GM23248 (cell line): ENCODE results near the gene ZNF469. TPM values are rescaled to one million over a fixed set of nuclear protein-coding genes. Genes with fewer than 3 reads are reported as not detected.

Experiments
- DNase-seq: peaks from one replicate; pipeline ENCODE4 v3.0.0-alpha.2; 2015
- H2AFZ ChIP-seq: fragments of 200-600 bp; sonication (generic); 2 replicates; pipeline ENCODE4 v1.6.1; 2016; ENCODE audit warnings: antibody characterized with exemption
- H3F3A ChIP-seq: fragments of 200-600 bp; sonication (generic); 2 replicates; pipeline ENCODE4 v1.6.1; 2016; ENCODE audit warnings: mild to moderate bottlenecking, antibody characterized with exemption, mixed run types; ENCODE audit not compliant: insufficient read depth
- H3K27ac ChIP-seq: fragments of 200-600 bp; sonication (generic); 2 replicates; pipeline ENCODE4 v1.5.1; 2016; ENCODE audit warnings: mild to moderate bottlenecking
- H3K27me3 ChIP-seq: fragments of 200-600 bp; sonication (generic); replicated peaks from 2 replicates; pipeline ENCODE4 v1.6.1; 2016; ENCODE audit warnings: mild to moderate bottlenecking; ENCODE audit not compliant: insufficient read depth
- H3K36me3 ChIP-seq: fragments of 200-600 bp; sonication (generic); 2 replicates; pipeline ENCODE4 v1.6.1; 2016; ENCODE audit warnings: low read depth, mild to moderate bottlenecking
- H3K4me1 ChIP-seq: fragments of 200-600 bp; sonication (generic); 2 replicates; pipeline ENCODE4 v1.6.1; 2016; ENCODE audit warnings: mild to moderate bottlenecking; ENCODE audit not compliant: insufficient read depth
- H3K4me2 ChIP-seq: fragments of 200-600 bp; sonication (generic); one replicate; pipeline ENCODE4 v1.6.1; 2016; ENCODE audit warnings: mild to moderate bottlenecking; ENCODE audit not compliant: unreplicated experiment
- H3K4me3 ChIP-seq: fragments of 200-600 bp; sonication (generic); 2 replicates; pipeline ENCODE4 v1.5.1; 2016; ENCODE audit warnings: mild to moderate bottlenecking
- H3K79me2 ChIP-seq: fragments of 200-600 bp; sonication (generic); 2 replicates; pipeline ENCODE4 v1.6.1; 2016; ENCODE audit warnings: mild to moderate bottlenecking; ENCODE audit not compliant: insufficient read depth
- H3K9ac ChIP-seq: fragments of 200-600 bp; sonication (generic); 2 replicates; pipeline ENCODE4 v1.6.1; 2016; ENCODE audit warnings: mild to moderate bottlenecking
- H3K9me2 ChIP-seq: fragments of 200-600 bp; sonication (generic); 2 replicates; pipeline ENCODE4 v1.6.1; 2016; ENCODE audit warnings: mixed run types, mild to moderate bottlenecking, moderate library complexity; ENCODE audit not compliant: insufficient read depth
- H3K9me3 ChIP-seq: fragments of 200-600 bp; sonication (generic); one replicate; pipeline ENCODE4 v1.6.1; 2017; ENCODE audit warnings: low read depth
- H4K20me1 ChIP-seq: fragments of 200-600 bp; sonication (generic); 2 replicates; pipeline ENCODE4 v1.6.0; 2016; ENCODE audit not compliant: insufficient read depth
- EZH2 ChIP-seq: fragments of 200-600 bp; sonication (generic); IDR thresholded peaks from 2 replicates; pipeline ENCODE4 v1.6.1; 2018; ENCODE audit warnings: antibody characterized with exemption, mild to moderate bottlenecking; ENCODE audit not compliant: insufficient read depth, poor library complexity, severe bottlenecking
- EZH2phosphoT487 ChIP-seq: fragments of 200-600 bp; sonication (generic); IDR thresholded peaks from 2 replicates; pipeline ENCODE4 v1.6.1; 2018; ENCODE audit warnings: antibody characterized with exemption, moderate library complexity, mild to moderate bottlenecking, low read depth; ENCODE audit not compliant: insufficient read depth
- WGBS, 2 experiments: methylation state at CpG; one replicate each; pipeline ENCODE4 v1.1.6; 2015 to 2017; ENCODE audit warnings: low lambda C conversion rate in 2 of 2, low coverage in 1 of 2; ENCODE audit errors: missing lambda C conversion rate in 2 of 2; 5-methylcytosine and 5-hydroxymethylcytosine counted together
- in situ Hi-C: fragments of 300-500 bp; cut with MboI; formaldehyde crosslinking; loops from 2 replicates; pipeline ENCODE4 v1.15.0; 2020
- polyA plus RNA-seq: library from polyadenylated mRNA; unstranded; fragments of >200 nt; fragmentation: Nextera tagmentation; extraction: Ambion mirVana; gene quantifications from 2 replicates; pipeline ENCODE4 v1.2.1, GENCODE V29; 2016
- total RNA-seq: library from RNA; depleted of rRNA; stranded (reverse); fragments of >200 nt; shearing (Covaris generic); gene quantifications from 2 replicates; pipeline ENCODE4 v1.2.3, GENCODE V29; 2014

ZNF469 gene
- total and polyA plus RNA-seq, 2 experiments from 2014 or later, result 0.65 to 2.6 TPM

- Histone ChIP-seq H3K27ac (no peak overlapping the region), H3K27me3 (no peaks in the 10 kb centered on the region), H3K4me3 (no peak overlapping the region), H3K4me2 (no peak overlapping the region), H3K79me2 (no peaks in the 10 kb centered on the region), H2AFZ (no peak overlapping the region), H3F3A (no peaks in the 10 kb centered on the region), H4K20me1 (no peaks in the 10 kb centered on the region), H3K9me2 (no peaks in the 10 kb centered on the region), H3K9ac (no peak overlapping the region), H3K4me1 (no peaks in the 10 kb centered on the region), H3K36me3 (no peaks in the 10 kb centered on the region), H3K9me3 (no peaks in the 10 kb centered on the region)
- TF ChIP-seq EZH2phosphoT487, result no peak
- TF ChIP-seq EZH2, result no peak
- WGBS, 2 experiments, result 82 to 89% methylated on average over 15 of the region's 15 CpGs
- in situ Hi-C loops, result no loop called here
- DNase-seq, result no peak
These were observed 26.5 kb upstream of the ZNF469 start for GRCh38 chr16:88356124-88356726.

GRCh38 chr16:88356727-88357199 is 26.0 kb upstream of the ZNF469 start:
- Histone ChIP-seq H4K20me1 (no peaks in the 10 kb centered on the region), H3K79me2 (no peaks in the 10 kb centered on the region), H3K9ac (no peak overlapping the region), H3K4me1 (no peaks in the 10 kb centered on the region), H3K4me3 (no peak overlapping the region), H3K9me3 (no peaks in the 10 kb centered on the region), H3K4me2 (no peak overlapping the region), H3K27ac (no peak overlapping the region), H3K36me3 (no peaks in the 10 kb centered on the region), H3F3A (no peaks in the 10 kb centered on the region), H3K27me3 (0 out of 2 replicates have a peak, but pooled peaks cover 4% of the 10 kb centered on the region), H2AFZ (no peak overlapping the region), H3K9me2 (no peaks in the 10 kb centered on the region)
- DNase-seq, result no peak
- TF ChIP-seq EZH2 (no peak), EZH2phosphoT487 (no peak)
- 73 to 86% methylated on average over 11 to 12 of the region's 13 CpGs for WGBS, 2 experiments
- in situ Hi-C loops, result no loop called here

DNA sequence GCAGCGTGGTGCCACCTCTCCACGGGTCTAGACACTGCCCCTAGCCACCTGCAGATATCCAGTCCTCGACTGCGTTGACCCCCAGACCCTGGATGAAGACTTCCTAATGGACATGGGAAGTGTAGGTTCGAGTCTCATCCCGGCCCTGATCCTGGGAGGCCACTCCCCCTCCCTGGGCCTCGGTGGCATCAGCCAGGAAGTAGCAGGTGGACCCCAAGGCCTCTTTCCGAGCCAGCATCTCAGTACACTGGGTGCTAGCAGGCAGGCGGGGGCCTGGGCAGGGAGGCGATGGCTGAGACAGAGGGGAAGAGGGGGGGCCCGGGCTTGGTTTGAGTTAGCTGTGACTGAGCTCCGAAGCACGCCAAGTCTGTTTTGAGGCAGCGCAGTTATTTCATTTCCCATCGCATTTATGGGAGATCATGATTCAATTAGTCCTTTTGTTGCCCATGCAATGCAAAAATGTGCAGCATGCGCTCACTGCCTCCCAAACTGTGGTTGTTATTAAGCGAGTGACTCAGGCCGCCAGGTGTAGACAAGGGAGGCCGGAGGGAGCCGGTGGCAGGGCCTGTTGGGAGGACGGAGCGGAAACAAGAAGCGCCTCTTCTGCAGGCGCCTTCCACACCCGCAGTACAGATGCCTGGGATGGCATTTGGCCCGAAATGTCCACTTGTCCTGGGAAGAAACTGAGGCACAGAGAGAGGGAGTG is 25.3 kb upstream of the ZNF469 start:
- WGBS, 2 experiments, result 75 to 76% methylated on average over 26 of the region's 26 CpGs
- no peak for TF ChIP-seq EZH2phosphoT487
- TF ChIP-seq EZH2, result no peak
- Histone ChIP-seq H3K4me1 (no peaks in the 10 kb centered on the region), H3K27ac (no peak overlapping the region), H3K9ac (no peak overlapping the region), H3K27me3 (peaks cover 11% of the 10 kb centered on the region; the same call in 1 of the 2 replicates), H3F3A (no peaks in the 10 kb centered on the region), H3K4me2 (no peak overlapping the region), H3K9me2 (no peaks in the 10 kb centered on the region), H3K79me2 (no peaks in the 10 kb centered on the region), H2AFZ (no peak overlapping the region), H3K9me3 (no peaks in the 10 kb centered on the region), H3K36me3 (no peaks in the 10 kb centered on the region), H4K20me1 (no peaks in the 10 kb centered on the region), H3K4me3 (no peak overlapping the region)
- DNase-seq, result no peak
- in situ Hi-C loops, result no loop called here

GRCh38 chr16:88358023-88358420 is 24.7 kb upstream of the ZNF469 start:
- no peaks in the 10 kb centered on the region for H4K20me1 ChIP-seq
- in situ Hi-C loops, result no loop called here

More at GRCh38 chr16:88358023-88358420, 24.7 kb upstream of the ZNF469 start:
- Histone ChIP-seq H3F3A (no peaks in the 10 kb centered on the region), H3K79me2 (no peaks in the 10 kb centered on the region), H3K27me3 (peaks cover 14% of the 10 kb centered on the region), H3K4me2 (no peak overlapping the region), H3K4me3 (no peak overlapping the region), H3K36me3 (no peaks in the 10 kb centered on the region), H2AFZ (no peak overlapping the region), H3K4me1 (no peaks in the 10 kb centered on the region), H3K9me2 (no peaks in the 10 kb centered on the region), H3K9ac (no peak overlapping the region), H3K27ac (no peak overlapping the region), H3K9me3 (no peaks in the 10 kb centered on the region)
- DNase-seq, result no peak
- no peak for TF ChIP-seq EZH2
- no peak for TF ChIP-seq EZH2phosphoT487
- 60 to 66% methylated on average over 14 to 16 of the region's 16 CpGs for WGBS, 2 experiments
